Osteoblast (primary cell): ENCODE measurements around the gene TAF7. TPM values are rescaled to one million over a fixed set of nuclear protein-coding genes. Genes with fewer than 3 reads are reported as not detected.

Source experiments
- DNase-seq: peaks from one replicate; pipeline ENCODE4 v3.0.0; 2011; ENCODE audit warnings: low spot score, mixed read lengths; ENCODE audit not compliant: insufficient read length; ENCODE audit errors: missing footprints
- H2AFZ ChIP-seq: 2 replicates; pipeline ENCODE4 v1.6.0; 2011; ENCODE audit warnings: mild to moderate bottlenecking, low read length
- H3K27ac ChIP-seq: 2 replicates; pipeline ENCODE4 v1.5.1; 2011; ENCODE audit warnings: mild to moderate bottlenecking, low read depth, low read length, moderate library complexity
- H3K27me3 ChIP-seq: 2 replicates; pipeline ENCODE4 v1.6.0; 2012; ENCODE audit warnings: mild to moderate bottlenecking, control low read depth, inconsistent platforms, low read length, moderate library complexity; ENCODE audit not compliant: insufficient read depth
- H3K36me3 ChIP-seq: 2 replicates; pipeline ENCODE4 v1.5.1; 2011; ENCODE audit warnings: mild to moderate bottlenecking, low read length, control low read depth, moderate library complexity; ENCODE audit not compliant: insufficient read depth
- H3K4me1 ChIP-seq: 2 replicates; pipeline ENCODE4 v1.5.1; 2011; ENCODE audit warnings: mild to moderate bottlenecking, low read length, control low read depth, moderate library complexity; ENCODE audit not compliant: insufficient read depth
- H3K4me2 ChIP-seq: 2 replicates; pipeline ENCODE4 v1.6.0; 2011; ENCODE audit warnings: mild to moderate bottlenecking, low read length; ENCODE audit not compliant: insufficient read depth
- H3K4me3 ChIP-seq: fragments of 200-600 bp; sonication (generic); 3 replicates; pipeline ENCODE4 v1.5.1; 2012; ENCODE audit warnings: mild to moderate bottlenecking, low read length, inconsistent platforms; ENCODE audit not compliant: insufficient read depth
- H3K79me2 ChIP-seq: 2 replicates; pipeline ENCODE4 v1.6.0; 2012; ENCODE audit warnings: mild to moderate bottlenecking, low read length, control low read depth, inconsistent platforms; ENCODE audit not compliant: insufficient read depth
- H3K9me3 ChIP-seq: 2 replicates; pipeline ENCODE4 v1.5.1; 2011; ENCODE audit warnings: low read depth, low read length, control low read depth
- H4K20me1 ChIP-seq: 2 replicates; pipeline ENCODE4 v1.6.0; 2012; ENCODE audit warnings: mild to moderate bottlenecking, low read length, control low read depth; ENCODE audit not compliant: insufficient read depth
- total RNA-seq: library from RNA; depleted of rRNA; stranded (reverse); fragments of >200 nt; gene quantifications from 2 replicates; pipeline ENCODE4 v1.2.3, GENCODE V29; 2012
- TF ChIP-seq, protein P1 (sequence below): IDR thresholded peaks from 2 replicates; pipeline ENCODE4 v1.5.1; 2011; ENCODE audit warnings: mild to moderate bottlenecking, low read depth, low read length, moderate library complexity; ENCODE audit errors: extremely low read depth

TAF7 gene
- total RNA-seq, 1 donor, result 48.1 TPM

DNA sequence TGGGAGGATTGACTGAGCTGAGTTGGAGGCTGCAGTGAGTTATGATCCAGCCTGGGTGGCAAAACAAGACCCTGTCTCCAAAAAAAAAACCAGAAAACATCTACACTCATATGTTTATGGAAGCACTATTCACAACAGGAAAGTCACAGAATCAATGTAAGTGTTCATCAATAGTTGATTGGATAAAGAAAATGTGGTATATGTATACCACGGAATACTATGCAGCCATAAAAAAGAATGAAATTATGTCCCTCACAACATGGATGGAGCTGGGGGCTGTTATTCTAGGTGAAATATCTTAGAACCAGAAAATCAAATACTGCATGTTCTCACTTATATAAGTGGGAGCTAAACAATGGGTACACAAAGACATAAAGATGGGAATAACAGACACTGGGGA lies 14.0 kb downstream of the TAF7 start:
- no peak overlapping the region for H3K4me3 ChIP-seq
- H2AFZ ChIP-seq, result no peak overlapping the region
- H3K9me3 ChIP-seq, result peaks cover 9% of the 10 kb centered on the region
- H3K4me1 ChIP-seq, result no peaks in the 10 kb centered on the region
- H3K27ac ChIP-seq, result no peak overlapping the region
- H3K4me2 ChIP-seq, result no peak overlapping the region
- peaks cover 21% of the 10 kb centered on the region for H3K79me2 ChIP-seq
- no peaks in the 10 kb centered on the region for H3K36me3 ChIP-seq
- H4K20me1 ChIP-seq, result peaks cover 3% of the 10 kb centered on the region
- no peaks in the 10 kb centered on the region for H3K27me3 ChIP-seq
- no peak for DNase-seq
- TF ChIP-seq, protein P1, sequence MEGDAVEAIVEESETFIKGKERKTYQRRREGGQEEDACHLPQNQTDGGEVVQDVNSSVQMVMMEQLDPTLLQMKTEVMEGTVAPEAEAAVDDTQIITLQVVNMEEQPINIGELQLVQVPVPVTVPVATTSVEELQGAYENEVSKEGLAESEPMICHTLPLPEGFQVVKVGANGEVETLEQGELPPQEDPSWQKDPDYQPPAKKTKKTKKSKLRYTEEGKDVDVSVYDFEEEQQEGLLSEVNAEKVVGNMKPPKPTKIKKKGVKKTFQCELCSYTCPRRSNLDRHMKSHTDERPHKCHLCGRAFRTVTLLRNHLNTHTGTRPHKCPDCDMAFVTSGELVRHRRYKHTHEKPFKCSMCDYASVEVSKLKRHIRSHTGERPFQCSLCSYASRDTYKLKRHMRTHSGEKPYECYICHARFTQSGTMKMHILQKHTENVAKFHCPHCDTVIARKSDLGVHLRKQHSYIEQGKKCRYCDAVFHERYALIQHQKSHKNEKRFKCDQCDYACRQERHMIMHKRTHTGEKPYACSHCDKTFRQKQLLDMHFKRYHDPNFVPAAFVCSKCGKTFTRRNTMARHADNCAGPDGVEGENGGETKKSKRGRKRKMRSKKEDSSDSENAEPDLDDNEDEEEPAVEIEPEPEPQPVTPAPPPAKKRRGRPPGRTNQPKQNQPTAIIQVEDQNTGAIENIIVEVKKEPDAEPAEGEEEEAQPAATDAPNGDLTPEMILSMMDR, result no peak

DNA sequence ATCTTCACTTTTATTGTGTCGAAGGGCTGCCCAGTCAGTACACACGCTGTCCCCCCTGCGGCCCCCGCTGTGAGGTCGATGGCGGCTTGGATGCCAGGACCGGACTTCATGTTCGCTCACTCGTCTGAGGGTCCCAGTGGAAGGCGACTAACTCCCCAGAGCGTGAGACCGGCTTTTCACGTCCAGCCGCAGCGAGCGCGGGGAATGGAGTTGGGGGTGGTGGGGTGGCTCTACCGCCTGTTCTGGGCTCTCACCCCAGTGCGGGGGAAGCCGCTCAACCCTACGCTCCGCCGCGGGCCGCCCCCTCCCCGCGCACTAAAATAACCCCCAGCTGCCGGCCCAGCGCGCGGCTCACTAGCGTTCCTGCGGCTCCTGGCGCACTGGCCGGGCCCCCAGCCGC lies 16.8 kb downstream of the TAF7 start, which contains the start of gene SLC25A2:
TSS of gene SLC25A2 (minus strand) at position 294 of the 400 bp plus-strand sequence. CDS start at position 110, 184 bp downstream.
- H3K79me2 ChIP-seq, result peaks cover 10% of the 10 kb centered on the region
- no peak for DNase-seq
- no peak within 1 kb of the TSS for H3K4me2 ChIP-seq
- peaks cover 7% of the 10 kb centered on the region for H3K9me3 ChIP-seq
- TF ChIP-seq, protein P1, result no peak
- no peaks in the 10 kb centered on the region for H3K27me3 ChIP-seq
- no peak within 1 kb of the TSS for H3K27ac ChIP-seq
- H4K20me1 ChIP-seq, result no peaks in the 10 kb centered on the region
- H3K36me3 ChIP-seq, result no peaks in the 10 kb centered on the region
- H3K4me1 ChIP-seq, result no peaks in the 10 kb centered on the region
- no peak within 1 kb of the TSS for H2AFZ ChIP-seq
- no peak within 1 kb of the TSS for H3K4me3 ChIP-seq

DNA sequence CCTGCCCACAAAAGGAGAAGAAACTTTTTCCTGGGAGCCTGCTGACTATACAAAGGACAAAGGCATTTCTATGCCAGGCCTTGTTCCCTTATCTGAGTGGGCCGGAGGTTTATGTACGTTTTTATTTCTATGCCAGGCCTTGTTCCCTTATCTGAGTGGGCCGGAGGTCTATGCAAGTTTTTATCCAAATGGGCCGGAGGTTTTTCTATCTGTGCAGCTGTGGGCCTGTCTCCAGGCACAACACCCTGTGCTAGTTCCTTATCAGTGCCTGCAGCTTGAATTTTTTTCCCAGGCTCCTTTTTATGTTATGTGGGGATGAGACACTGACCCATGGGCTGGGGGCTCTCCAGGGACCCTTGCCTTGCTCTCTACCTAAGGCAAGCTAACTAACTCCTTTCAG lies 22.2 kb downstream of the TAF7 start:
- Histone ChIP-seq H3K9me3 (peaks cover 1% of the 10 kb centered on the region), H3K27ac (no peak overlapping the region), H3K4me3 (no peak overlapping the region), H3K27me3 (no peaks in the 10 kb centered on the region), H3K79me2 (peaks cover 2% of the 10 kb centered on the region), H2AFZ (no peak overlapping the region), H3K4me1 (no peaks in the 10 kb centered on the region), H3K4me2 (no peak overlapping the region), H4K20me1 (no peaks in the 10 kb centered on the region), H3K36me3 (no peaks in the 10 kb centered on the region)
- TF ChIP-seq, protein P1, result no peak
- no peak for DNase-seq

DNA sequence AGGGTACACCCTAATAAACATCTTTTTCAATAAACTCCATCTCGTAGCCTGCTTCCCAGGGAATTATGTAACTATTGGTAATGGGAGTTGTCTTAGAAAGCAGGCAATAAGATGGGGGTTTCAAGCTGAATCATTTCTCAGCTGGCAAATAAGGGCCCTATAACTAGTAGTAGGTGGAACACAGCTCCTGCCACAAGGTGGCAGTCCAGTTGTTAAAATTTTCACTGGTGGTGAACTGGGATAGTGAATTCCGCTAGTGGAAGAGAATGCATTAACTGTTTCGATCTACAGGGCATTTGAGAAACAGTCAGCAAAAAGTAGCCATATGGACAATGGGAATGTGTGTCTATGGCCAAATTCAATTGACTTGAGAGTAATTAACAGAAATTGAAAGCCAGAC lies 47.7 kb downstream of the TAF7 start:
- TF ChIP-seq, protein P1, result no peak
- no peaks in the 10 kb centered on the region for H3K79me2 ChIP-seq
- no peaks in the 10 kb centered on the region for H3K4me1 ChIP-seq
- no peaks in the 10 kb centered on the region for H3K27me3 ChIP-seq
- no peak overlapping the region for H3K27ac ChIP-seq
- H4K20me1 ChIP-seq, result no peaks in the 10 kb centered on the region
- H3K36me3 ChIP-seq, result no peaks in the 10 kb centered on the region
- DNase-seq, result no peak
- H2AFZ ChIP-seq, result no peak overlapping the region
- no peak overlapping the region for H3K4me3 ChIP-seq
- H3K4me2 ChIP-seq, result no peak overlapping the region
- no peaks in the 10 kb centered on the region for H3K9me3 ChIP-seq
